ENCODE measurements around the gene MAPK8IP2. TPM values are rescaled to one million over a fixed set of nuclear protein-coding genes. Genes with fewer than 3 reads are reported as not detected.

The MAPK8IP2 gene
- total and polyA plus RNA-seq, 2 of the 13 experiments (the other 11 are each of a cell fraction or from before 2014, with no cell fraction given): 1.3 to 2.6 TPM

DNA sequence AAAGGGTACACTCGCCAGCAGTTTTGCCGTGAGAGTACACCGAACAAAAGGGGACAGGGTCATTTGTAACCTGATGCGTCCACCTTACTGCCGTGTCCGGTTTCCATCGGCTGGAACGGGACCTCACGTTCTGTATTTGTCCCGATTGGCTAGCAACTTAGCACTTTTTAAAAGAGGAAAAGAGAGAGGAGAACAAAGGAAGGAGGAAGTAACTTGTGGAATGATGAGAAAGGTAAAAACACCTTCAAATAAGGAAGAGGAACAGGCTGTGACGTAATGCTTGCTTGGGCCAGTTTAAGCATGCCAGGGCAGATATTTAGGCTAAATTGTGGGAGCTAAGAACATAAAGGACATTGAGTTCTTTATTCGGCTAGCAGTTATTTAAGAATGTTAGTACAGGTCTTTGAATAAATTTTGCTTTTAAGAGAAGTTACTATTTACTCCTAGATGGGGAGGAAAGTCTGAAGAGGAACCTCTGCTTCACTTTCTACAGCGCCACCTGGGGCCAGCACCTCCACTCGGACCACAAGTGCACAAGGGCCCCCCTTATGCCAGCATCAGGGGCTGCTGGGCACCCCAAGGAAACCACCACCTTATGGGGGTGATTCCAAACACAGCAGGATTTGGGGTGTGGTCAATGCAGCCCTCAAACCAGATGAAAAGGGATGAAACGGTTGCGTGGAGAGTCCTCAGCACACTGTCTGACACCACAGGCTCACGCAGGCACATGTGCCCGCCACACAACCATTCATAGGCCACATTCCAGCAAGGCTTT is 21.5 kb downstream of the MAPK8IP2 start (continued):
- TF ChIP-seq ATAD3A (CRISPR knock-in tag; IDR thresholded peaks at IDR 0.05) (no peak), HMGA1 (CRISPR knock-in tag; conservative IDR thresholded peaks at IDR 0.05) (no peak), KMT2A (CRISPR knock-in tag; IDR thresholded peaks at IDR 0.05) (no peak), THYN1 (CRISPR knock-in tag; IDR thresholded peaks at IDR 0.05; ENCODE audit: borderline replicate concordance, low read depth) (no peak), AGO1 (IDR thresholded peaks at IDR 0.05; ENCODE audit: low read depth, low read length, poor library complexity, severe bottlenecking) (no peak), HNF4A (CRISPR knock-in tag; IDR thresholded peaks at IDR 0.05) (no peak), ZNF883 (CRISPR knock-in tag; IDR thresholded peaks at IDR 0.05; ENCODE audit: not compliant biosample characterization) (no peak), IRF2 (CRISPR knock-in tag; IDR thresholded peaks at IDR 0.05) (no peak), ZBTB21 (CRISPR knock-in tag; IDR thresholded peaks at IDR 0.05) (no peak), CCAR2 (optimal IDR thresholded peaks at IDR 0.05; ENCODE audit: low read depth, low read length) (no peak), TARDBP (CRISPR knock-in tag; IDR thresholded peaks at IDR 0.05) (no peak), E2F1 (CRISPR knock-in tag; IDR thresholded peaks at IDR 0.05) (no peak), SOX5 (CRISPR knock-in tag; IDR thresholded peaks at IDR 0.05; ENCODE audit: borderline replicate concordance) (no peak), ZKSCAN8 (CRISPR knock-in tag; IDR thresholded peaks at IDR 0.05; ENCODE audit: borderline replicate concordance) (0 out of 2 replicates have a peak, but pooled peaks have one; percentile 50), ZNF275 (CRISPR knock-in tag; IDR thresholded peaks at IDR 0.05; ENCODE audit: borderline replicate concordance) (0 out of 2 replicates have a peak, but pooled peaks have one; percentile 21), FOSL1 (CRISPR knock-in tag; IDR thresholded peaks at IDR 0.05; ENCODE audit: borderline replicate concordance) (no peak), ZNF660 (CRISPR knock-in tag; IDR thresholded peaks at IDR 0.05; ENCODE audit: borderline replicate concordance, low read depth) (no peak), ERF (CRISPR knock-in tag; IDR thresholded peaks at IDR 0.05) (no peak), ZNF549 (CRISPR knock-in tag; IDR thresholded peaks at IDR 0.05) (no peak), ATRX (CRISPR knock-in tag; IDR thresholded peaks at IDR 0.05; ENCODE audit: borderline replicate concordance) (no peak), TOPORS (CRISPR knock-in tag; IDR thresholded peaks at IDR 0.05) (0 out of 2 replicates have a peak, but pooled peaks have one; percentile 24)
- TF ChIP-seq, protein P1, sequence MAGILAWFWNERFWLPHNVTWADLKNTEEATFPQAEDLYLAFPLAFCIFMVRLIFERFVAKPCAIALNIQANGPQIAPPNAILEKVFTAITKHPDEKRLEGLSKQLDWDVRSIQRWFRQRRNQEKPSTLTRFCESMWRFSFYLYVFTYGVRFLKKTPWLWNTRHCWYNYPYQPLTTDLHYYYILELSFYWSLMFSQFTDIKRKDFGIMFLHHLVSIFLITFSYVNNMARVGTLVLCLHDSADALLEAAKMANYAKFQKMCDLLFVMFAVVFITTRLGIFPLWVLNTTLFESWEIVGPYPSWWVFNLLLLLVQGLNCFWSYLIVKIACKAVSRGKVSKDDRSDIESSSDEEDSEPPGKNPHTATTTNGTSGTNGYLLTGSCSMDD (CRISPR knock-in tag; IDR thresholded peaks at IDR 0.05): no peak
- TF ChIP-seq, protein P2, sequence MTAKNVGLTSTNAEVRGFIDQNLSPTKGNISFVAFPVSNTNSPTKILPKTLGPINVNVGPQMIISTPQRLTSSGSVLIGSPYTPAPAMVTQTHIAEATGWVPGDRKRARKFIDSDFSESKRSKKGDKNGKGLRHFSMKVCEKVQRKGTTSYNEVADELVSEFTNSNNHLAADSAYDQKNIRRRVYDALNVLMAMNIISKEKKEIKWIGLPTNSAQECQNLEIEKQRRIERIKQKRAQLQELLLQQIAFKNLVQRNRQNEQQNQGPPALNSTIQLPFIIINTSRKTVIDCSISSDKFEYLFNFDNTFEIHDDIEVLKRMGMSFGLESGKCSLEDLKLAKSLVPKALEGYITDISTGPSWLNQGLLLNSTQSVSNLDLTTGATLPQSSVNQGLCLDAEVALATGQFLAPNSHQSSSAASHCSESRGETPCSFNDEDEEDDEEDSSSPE (CRISPR knock-in tag; IDR thresholded peaks at IDR 0.05): no peak
